ENCODE results near the gene BTN3A1.
"Not testable (repeated sequence)": the region's sequence is repeated elsewhere in the genome, so short reads cannot be mapped to it uniquely, and the experiment has no call there.

Gene BTN3A1

DNA sequence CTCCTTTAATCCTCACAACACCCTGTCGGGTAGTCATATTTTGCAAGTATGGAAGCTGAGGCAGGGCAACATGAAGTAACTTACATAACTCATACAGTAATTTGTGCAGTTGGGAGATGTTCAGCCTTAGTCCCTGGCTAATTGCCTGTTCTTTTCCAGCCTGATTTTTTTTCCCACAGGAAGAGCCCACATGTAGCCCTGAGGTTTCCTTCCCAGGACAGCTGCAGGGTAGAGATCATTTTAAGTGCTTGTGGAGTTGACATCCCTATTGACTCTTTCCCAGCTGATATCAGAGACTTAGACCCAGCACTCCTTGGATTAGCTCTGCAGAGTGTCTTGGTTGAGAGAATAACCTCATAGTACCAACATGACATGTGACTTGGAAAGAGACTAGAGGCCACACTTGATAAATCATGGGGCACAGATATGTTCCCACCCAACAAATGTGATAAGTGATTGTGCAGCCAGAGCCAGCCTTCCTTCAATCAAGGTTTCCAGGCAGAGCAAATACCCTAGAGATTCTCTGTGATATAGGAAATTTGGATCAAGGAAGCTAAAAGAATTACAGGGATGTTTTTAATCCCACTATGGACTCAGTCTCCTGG, 50.7 kb downstream of the BTN3A1 start:
- FAIRE-seq = peak; percentile 33
- no peak for TF ChIP-seq POU2F2 (IDR thresholded peaks at IDR 0.05; ENCODE audit: low read depth, low read length)
- no peak for TF ChIP-seq TAF1 (IDR thresholded peaks at IDR 0.05; ENCODE audit: low read depth, low read length)
- TF ChIP-seq POLR2A (IDR thresholded peaks at IDR 0.05; ENCODE audit: low read depth, low read length) = no peak
- TF ChIP-seq POLR2AphosphoS5 (IDR thresholded peaks at IDR 0.05; ENCODE audit: low read depth, low read length) = no peak
- no peak for TF ChIP-seq SPI1 (IDR thresholded peaks at IDR 0.05; ENCODE audit: low read depth, low read length)
- TF ChIP-seq PAX5 (IDR thresholded peaks at IDR 0.05; ENCODE audit: insufficient read depth, low read length, severe bottlenecking) = no peak

DNA sequence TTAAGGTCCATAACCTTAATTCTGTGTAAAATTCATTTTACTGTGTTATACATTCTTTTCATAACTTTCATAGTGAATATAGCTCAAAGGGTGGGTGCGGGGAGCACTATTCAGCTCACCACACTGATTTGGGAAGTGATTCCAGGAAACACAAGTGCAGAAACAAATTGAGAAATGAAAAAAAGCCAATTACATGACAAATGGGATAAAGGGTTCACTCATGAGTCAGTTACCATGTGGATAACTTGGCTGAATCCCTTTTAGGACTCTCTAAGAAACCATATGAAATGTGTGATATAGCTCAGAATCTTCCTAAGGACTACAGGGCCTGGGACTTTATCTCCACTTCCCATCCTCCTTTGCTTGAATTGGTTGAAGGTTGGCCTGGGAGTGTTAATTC, 52.6 kb downstream of the BTN3A1 start:
- TF ChIP-seq SPI1 (IDR thresholded peaks at IDR 0.05; ENCODE audit: low read depth, low read length) = no peak
- TF ChIP-seq POU2F2 (IDR thresholded peaks at IDR 0.05; ENCODE audit: low read depth, low read length) = no peak
- TF ChIP-seq PAX5 (IDR thresholded peaks at IDR 0.05; ENCODE audit: insufficient read depth, low read length, severe bottlenecking) = no peak
- no peak for TF ChIP-seq POLR2A (IDR thresholded peaks at IDR 0.05; ENCODE audit: low read depth, low read length)
- TF ChIP-seq POLR2AphosphoS5 (IDR thresholded peaks at IDR 0.05; ENCODE audit: low read depth, low read length) = no peak
- TF ChIP-seq TAF1 (IDR thresholded peaks at IDR 0.05; ENCODE audit: low read depth, low read length) = no peak
- DNase-seq (ENCODE audit: insufficient read length, low spot score) = no peak
- FAIRE-seq = no peak

More for the DNA sequence above, 50.7 kb downstream of the BTN3A1 start:
- no peak for DNase-seq (ENCODE audit: insufficient read length, low spot score)

GRCh38 chr6:26455357-26455970, 53.4 kb downstream of the BTN3A1 start:
- DNase-seq (ENCODE audit: insufficient read length, low spot score) = no peak
- FAIRE-seq = peak; percentile 20
- TF ChIP-seq TAF1 (IDR thresholded peaks at IDR 0.05; ENCODE audit: low read depth, low read length) (no peak), SPI1 (IDR thresholded peaks at IDR 0.05; ENCODE audit: low read depth, low read length) (no peak), POLR2AphosphoS5 (IDR thresholded peaks at IDR 0.05; ENCODE audit: low read depth, low read length) (no peak), POU2F2 (IDR thresholded peaks at IDR 0.05; ENCODE audit: low read depth, low read length) (no peak), PAX5 (IDR thresholded peaks at IDR 0.05; ENCODE audit: insufficient read depth, low read length, severe bottlenecking) (no peak), POLR2A (IDR thresholded peaks at IDR 0.05; ENCODE audit: low read depth, low read length) (no peak)

DNA sequence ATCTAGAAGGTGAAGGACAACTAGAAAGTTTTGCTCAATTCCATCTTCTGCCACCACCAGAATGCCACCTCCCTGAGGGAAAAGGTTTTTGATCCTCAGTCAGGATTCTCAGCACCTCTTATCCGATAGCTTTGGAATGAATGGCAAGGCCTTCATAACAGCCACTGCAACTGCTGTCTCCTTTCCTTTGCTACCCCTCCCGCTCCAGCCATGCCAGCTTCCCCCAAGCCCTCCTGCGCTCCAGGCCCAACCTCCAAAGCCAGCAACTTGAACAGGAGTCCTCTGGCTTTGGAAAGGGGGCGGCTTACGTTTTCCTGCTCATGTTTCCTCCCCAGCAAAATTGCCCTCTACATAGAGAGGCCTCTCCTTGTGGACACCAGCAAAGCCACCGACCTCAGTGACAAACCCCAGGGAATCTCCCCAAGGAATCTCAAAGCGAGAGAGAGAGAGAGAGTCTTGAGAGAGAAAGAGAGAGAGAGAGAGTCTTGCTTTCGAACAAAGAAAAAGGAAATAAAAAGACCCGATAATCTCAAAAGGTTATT, 55.3 kb downstream of the BTN3A1 start:
- DNase-seq (ENCODE audit: insufficient read length, low spot score) = no peak
- TF ChIP-seq SPI1 (IDR thresholded peaks at IDR 0.05; ENCODE audit: low read depth, low read length) = no peak
- TF ChIP-seq TAF1 (IDR thresholded peaks at IDR 0.05; ENCODE audit: low read depth, low read length) = no peak
- no peak for FAIRE-seq

DNA sequence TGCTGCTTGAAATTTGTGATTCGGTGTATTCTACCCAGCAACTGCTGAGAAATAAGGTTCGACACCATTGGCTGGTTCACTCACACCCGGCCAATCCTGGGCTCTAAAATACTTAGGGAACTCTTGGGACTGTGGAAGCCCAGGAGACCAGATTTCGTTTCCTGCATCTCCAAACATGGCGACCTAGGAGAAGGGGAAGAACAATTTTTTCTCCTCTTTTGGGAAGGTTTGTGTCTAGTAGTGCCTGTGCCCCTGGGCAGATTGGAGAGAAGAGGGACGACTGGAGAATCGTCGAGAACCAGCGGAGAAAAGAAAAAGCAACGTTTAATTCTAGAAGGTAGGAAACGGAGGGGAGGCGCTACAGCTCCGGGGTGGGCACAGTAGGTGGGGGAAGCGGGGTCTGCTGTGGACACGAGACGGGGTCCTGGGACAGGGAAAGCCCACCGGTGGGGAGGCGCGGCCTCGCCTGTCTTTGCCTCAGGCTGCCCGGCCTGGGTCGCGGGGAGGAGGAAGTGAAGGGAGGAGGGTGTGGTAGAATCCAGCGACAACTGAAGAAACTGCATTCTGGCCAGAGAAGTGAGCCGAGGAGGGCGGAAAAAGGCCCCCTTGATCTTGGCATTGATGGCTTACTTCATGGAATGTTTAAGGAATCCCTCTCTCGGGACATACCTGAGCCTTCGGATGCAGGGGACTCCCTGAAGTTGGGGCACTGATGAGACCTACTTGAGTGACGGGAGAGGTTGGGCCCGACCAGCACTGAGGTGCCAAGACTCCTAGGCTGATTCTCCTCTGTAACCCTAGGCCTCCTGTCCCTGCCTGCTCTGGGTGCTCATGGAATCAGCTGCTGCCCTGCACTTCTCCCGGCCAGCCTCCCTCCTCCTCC, 56.0 kb downstream of the BTN3A1 start, which contains the start of gene BTN2A1:
Gene BTN2A1 (plus strand): TSS at position 150 of the 883 bp plus-strand sequence. CDS start 682 bp downstream, at position 832.
- FAIRE-seq (peak; percentile 83), DNase-seq (ENCODE audit: insufficient read length, low spot score) (peak; percentile 58)

GRCh38 chr6:26459023-26459810, 57.1 kb downstream of the BTN3A1 start:
- DNase-seq (ENCODE audit: insufficient read length, low spot score) = no peak
- no peak for FAIRE-seq
- no peak for TF ChIP-seq TAF1 (IDR thresholded peaks at IDR 0.05; ENCODE audit: low read depth, low read length)
- TF ChIP-seq PAX5 (IDR thresholded peaks at IDR 0.05; ENCODE audit: insufficient read depth, low read length, severe bottlenecking) = no peak
- no peak for TF ChIP-seq POLR2A (IDR thresholded peaks at IDR 0.05; ENCODE audit: low read depth, low read length)
- no peak for TF ChIP-seq POLR2AphosphoS5 (IDR thresholded peaks at IDR 0.05; ENCODE audit: low read depth, low read length)
- TF ChIP-seq POU2F2 (IDR thresholded peaks at IDR 0.05; ENCODE audit: low read depth, low read length) = no peak
- no peak for TF ChIP-seq SPI1 (IDR thresholded peaks at IDR 0.05; ENCODE audit: low read depth, low read length)

More for the DNA sequence above, 56.0 kb downstream of the BTN3A1 start, which contains the start of gene BTN2A1:
- TF ChIP-seq TAF1 (IDR thresholded peaks at IDR 0.05; ENCODE audit: low read depth, low read length) = no peak
- TF ChIP-seq POU2F2 (IDR thresholded peaks at IDR 0.05; ENCODE audit: low read depth, low read length) = no peak
- peak; percentile 51; the same call in 1 of the 2 replicates for TF ChIP-seq SPI1 (IDR thresholded peaks at IDR 0.05; ENCODE audit: low read depth, low read length)
- no peak for TF ChIP-seq POLR2A (IDR thresholded peaks at IDR 0.05; ENCODE audit: low read depth, low read length)

- DNase-seq (ENCODE audit: insufficient read length, low spot score); FAIRE-seq: not testable (repeated sequence)
Measured at GRCh38 chr6:26461353-26461752, 59.3 kb downstream of the BTN3A1 start.

- DNase-seq (ENCODE audit: insufficient read length, low spot score) (no peak), FAIRE-seq (no peak)
- TF ChIP-seq TAF1 (IDR thresholded peaks at IDR 0.05; ENCODE audit: low read depth, low read length) (no peak), POLR2AphosphoS5 (IDR thresholded peaks at IDR 0.05; ENCODE audit: low read depth, low read length) (no peak), SPI1 (IDR thresholded peaks at IDR 0.05; ENCODE audit: low read depth, low read length) (no peak), PAX5 (IDR thresholded peaks at IDR 0.05; ENCODE audit: insufficient read depth, low read length, severe bottlenecking) (no peak), POLR2A (IDR thresholded peaks at IDR 0.05; ENCODE audit: low read depth, low read length) (no peak), POU2F2 (IDR thresholded peaks at IDR 0.05; ENCODE audit: low read depth, low read length) (no peak)
Measured at GRCh38 chr6:26464014-26464413, 61.9 kb downstream of the BTN3A1 start.
